Central memory CD8-positive, alpha-beta T cell (primary cell): ENCODE data around the gene CHIC2.
"Not testable (repeated sequence)": the region's sequence is repeated elsewhere in the genome, so short reads cannot be mapped to it uniquely, and the experiment has no call there.

Experiments used
- ATAC-seq: fragments of 150-1000 bp; cut with Tn5 transposase; replicated peaks from 2 replicates; pipeline ENCODE4 v1.10.0; 2022; ENCODE audit warnings: mild to moderate bottlenecking, moderate FRiP score, moderate number of reproducible peaks; ENCODE audit not compliant: poor library complexity, severe bottlenecking; ENCODE audit errors: extremely low read depth
- DNase-seq, 2 donors: peaks; one replicate each; pipeline ENCODE4 v3.0.0; 2021; ENCODE audit warnings: low spot score in 2 of 2
- H3K27ac Mint-ChIP-seq: one replicate; pipeline ENCODE4 v1.8.0; 2022; ENCODE audit warnings: low read depth, mild to moderate bottlenecking, moderate library complexity, mixed read lengths
- H3K27me3 Mint-ChIP-seq: one replicate; pipeline ENCODE4 v1.8.0; 2022; ENCODE audit warnings: mixed read lengths
- H3K36me3 Mint-ChIP-seq: one replicate; pipeline ENCODE4 v1.8.0; 2022; ENCODE audit warnings: mild to moderate bottlenecking, moderate library complexity, mixed read lengths; ENCODE audit not compliant: insufficient read depth
- H3K4me1 Mint-ChIP-seq: one replicate; pipeline ENCODE4 v1.8.0; 2022; ENCODE audit warnings: mixed read lengths
- H3K4me3 Mint-ChIP-seq: one replicate; pipeline ENCODE4 v1.8.0; 2022; ENCODE audit warnings: mild to moderate bottlenecking, moderate library complexity, mixed read lengths
- H3K9me3 Mint-ChIP-seq: one replicate; pipeline ENCODE4 v1.8.0; 2022; ENCODE audit warnings: mixed read lengths

The CHIC2 gene

DNA sequence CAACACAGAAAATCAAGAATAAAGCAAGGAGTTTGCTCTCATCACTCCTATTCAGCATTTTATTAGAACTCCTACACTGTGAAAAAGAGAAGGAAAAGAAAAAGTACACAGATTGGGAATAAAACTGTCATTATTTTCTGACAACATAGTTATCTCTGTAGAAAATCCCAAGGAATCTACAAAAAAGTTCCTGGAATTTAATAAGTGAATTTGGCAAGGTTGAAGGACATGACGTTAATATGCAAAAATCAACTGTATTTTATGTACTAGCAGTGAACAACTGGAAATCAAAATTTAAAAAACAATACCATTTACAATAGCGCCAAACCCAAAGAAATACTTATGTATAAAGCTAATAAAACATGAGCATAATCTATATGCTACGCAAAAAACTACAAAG is 26.3 kb downstream of the CHIC2 start:
- peaks cover 44% of the 10 kb centered on the region for H3K4me1 Mint-ChIP-seq
- H3K4me3 Mint-ChIP-seq, result peak overlapping the region; percentile 18
- peaks cover 38% of the 10 kb centered on the region for H3K36me3 Mint-ChIP-seq
- no peak overlapping the region for H3K27ac Mint-ChIP-seq
- ATAC-seq (no peak), DNase-seq (no peak)
- no peaks in the 10 kb centered on the region for H3K27me3 Mint-ChIP-seq
- no peaks in the 10 kb centered on the region for H3K9me3 Mint-ChIP-seq

DNA sequence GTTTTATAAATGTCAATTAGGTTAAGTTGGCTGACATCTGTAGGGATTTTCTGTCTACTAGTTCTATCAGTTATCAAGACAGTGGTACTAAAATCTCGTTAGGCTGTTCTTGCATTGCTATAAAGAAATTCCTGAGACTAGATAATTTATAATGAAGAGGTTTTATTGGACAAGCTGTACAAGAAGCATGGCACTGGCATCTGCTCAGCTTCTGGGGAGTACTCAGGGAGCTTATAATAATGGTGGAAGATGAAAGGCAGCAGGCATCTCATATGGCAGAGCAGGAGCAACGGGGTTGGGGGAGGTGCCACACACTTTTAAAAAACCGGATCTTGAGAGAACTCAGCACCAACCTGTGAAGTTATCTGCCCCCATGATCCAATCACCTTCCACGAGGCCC is 28.2 kb downstream of the CHIC2 start:
- H3K4me3 Mint-ChIP-seq, result no peak overlapping the region
- DNase-seq, result no peak

DNA sequence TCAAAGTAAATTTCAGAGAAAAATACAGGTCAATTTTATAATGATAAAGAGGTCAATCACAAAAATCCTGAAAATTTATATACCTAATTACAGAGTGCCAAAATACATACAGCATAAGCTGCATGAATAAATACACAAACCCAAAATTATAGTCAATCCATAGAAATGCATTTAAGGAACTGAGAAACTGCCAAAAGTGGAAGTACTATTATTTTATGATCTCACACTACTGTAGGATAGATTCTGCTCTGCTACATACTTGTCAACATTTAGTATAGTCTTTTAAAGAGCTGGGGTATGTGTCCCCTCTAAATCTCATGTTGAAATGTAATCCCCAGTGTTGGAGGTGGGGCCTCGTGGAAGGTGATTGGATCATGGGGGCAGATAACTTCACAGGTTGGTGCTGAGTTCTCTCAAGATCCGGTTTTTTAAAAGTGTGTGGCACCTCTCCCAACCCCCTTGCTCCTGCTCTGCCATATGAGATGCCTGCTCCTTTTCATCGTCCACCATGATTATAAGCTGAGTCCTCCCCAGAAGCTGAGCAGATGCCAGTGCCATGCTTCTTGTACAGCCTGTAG is 31.8 kb downstream of the CHIC2 start:
- no peaks in the 10 kb centered on the region for H3K27me3 Mint-ChIP-seq
- H3K27ac Mint-ChIP-seq, result peak overlapping the region; percentile 60
- H3K4me1 Mint-ChIP-seq, result peaks cover 36% of the 10 kb centered on the region
- no peaks in the 10 kb centered on the region for H3K9me3 Mint-ChIP-seq
- no peak overlapping the region for H3K4me3 Mint-ChIP-seq
- DNase-seq, result no peak
- peaks cover 21% of the 10 kb centered on the region for H3K36me3 Mint-ChIP-seq
- ATAC-seq, result no peak

More for the DNA sequence above, 28.2 kb downstream of the CHIC2 start:
- peaks cover 40% of the 10 kb centered on the region for H3K4me1 Mint-ChIP-seq
- ATAC-seq, result no peak
- peak overlapping the region; percentile 79 for H3K27ac Mint-ChIP-seq
- H3K36me3 Mint-ChIP-seq, result peaks cover 32% of the 10 kb centered on the region
- no peaks in the 10 kb centered on the region for H3K27me3 Mint-ChIP-seq
- no peaks in the 10 kb centered on the region for H3K9me3 Mint-ChIP-seq

DNA sequence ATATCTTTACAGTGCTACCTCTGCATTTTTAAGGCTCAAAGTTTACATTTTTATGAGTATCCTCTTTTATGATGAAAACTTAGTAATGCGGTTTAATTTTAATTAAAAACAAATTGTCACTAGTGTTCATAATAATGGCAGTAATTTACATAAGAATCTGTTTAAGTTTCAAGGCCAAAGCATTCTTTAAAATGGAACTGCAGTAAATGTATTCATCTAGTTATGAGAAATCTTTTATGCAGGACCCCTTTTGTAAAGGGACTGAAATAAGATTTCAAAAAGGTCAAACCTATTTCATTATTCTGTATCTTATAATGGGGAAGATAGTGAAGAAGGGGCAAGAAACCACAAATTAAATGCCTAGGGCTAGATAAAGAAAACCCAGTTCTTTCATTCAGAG is 37.1 kb downstream of the CHIC2 start:
- Mint-ChIP-seq H3K4me3 (no peak overlapping the region), H3K27ac (no peak overlapping the region), H3K4me1 (peaks cover 17% of the 10 kb centered on the region), H3K36me3 (peaks cover 2% of the 10 kb centered on the region), H3K27me3 (no peaks in the 10 kb centered on the region), H3K9me3 (no peaks in the 10 kb centered on the region)
- DNase-seq (no peak), ATAC-seq (no peak)

DNA sequence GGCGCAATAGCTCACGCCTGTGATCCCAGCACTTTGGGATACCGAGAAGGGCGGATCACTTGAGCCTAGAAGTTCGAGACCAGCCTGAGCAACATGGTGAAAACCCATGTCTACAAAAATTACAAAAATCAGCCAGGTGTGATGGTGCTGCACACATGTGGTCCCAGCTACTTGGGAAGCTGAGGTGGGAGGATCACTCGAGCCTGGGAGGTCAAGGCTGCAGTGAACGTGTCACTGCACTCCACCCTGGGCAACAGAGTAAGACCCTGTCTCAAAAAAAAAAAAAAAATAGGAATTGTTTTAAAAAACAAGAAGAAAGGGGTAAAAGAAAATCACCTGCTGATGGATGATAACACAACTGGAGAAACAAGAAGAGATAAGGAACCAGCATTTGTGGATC is 38.8 kb downstream of the CHIC2 start:
- H3K27ac Mint-ChIP-seq, result no peak overlapping the region
- H3K4me3 Mint-ChIP-seq, result no peak overlapping the region
- H3K27me3 Mint-ChIP-seq, result no peaks in the 10 kb centered on the region

DNA sequence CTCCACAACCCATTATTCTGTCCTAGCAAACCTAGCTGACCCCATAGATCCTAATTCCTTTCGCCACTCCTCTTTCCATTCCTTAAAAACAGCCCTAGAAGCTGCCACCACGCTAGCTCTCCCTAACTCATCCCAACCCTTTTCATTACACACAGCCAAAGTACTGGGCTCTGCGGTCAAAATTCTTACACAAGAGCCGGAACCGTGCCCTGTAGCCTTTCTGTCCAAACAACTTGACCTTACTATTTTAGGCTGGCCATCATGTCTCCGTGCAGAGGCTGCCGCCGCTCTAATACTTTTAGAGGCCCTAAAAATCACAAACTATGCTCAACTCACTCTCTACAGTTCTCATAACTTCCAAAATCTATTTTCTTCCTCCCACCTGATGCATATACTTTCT is 41.4 kb downstream of the CHIC2 start:
- peaks cover 12% of the 10 kb centered on the region for H3K4me1 Mint-ChIP-seq
- H3K36me3 Mint-ChIP-seq, H3K27me3 Mint-ChIP-seq, H3K4me3 Mint-ChIP-seq, DNase-seq, H3K9me3 Mint-ChIP-seq, H3K27ac Mint-ChIP-seq, ATAC-seq: not testable (repeated sequence)

More for the DNA sequence above, 38.8 kb downstream of the CHIC2 start:
- ATAC-seq, result no peak
- no peak for DNase-seq
- Mint-ChIP-seq H3K36me3 (peaks cover 2% of the 10 kb centered on the region), H3K4me1 (peaks cover 17% of the 10 kb centered on the region), H3K9me3 (no peaks in the 10 kb centered on the region)

DNA sequence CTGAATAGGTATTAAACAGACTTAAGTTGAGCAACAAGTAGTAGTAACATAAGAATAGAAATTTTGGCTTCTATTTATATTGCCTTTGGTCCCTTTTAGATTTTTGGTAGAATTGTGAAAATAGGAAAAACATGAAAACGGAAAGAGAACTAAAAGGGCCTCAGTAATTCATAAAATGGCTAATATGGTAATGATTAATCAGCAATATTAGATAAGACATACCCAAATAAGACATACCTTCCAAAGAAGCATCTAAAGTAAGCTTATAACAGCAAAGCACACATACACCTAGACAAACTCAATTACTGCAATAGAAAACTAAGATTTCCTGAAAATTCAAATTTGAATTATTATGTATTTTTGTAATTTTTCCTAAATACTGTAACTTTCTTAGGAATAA is 46.4 kb downstream of the CHIC2 start:
- DNase-seq (no peak), ATAC-seq (no peak)
- Mint-ChIP-seq H3K27ac (no peak overlapping the region), H3K4me3 (no peak overlapping the region), H3K36me3 (peaks cover 7% of the 10 kb centered on the region), H3K9me3 (no peaks in the 10 kb centered on the region), H3K4me1 (peaks cover 6% of the 10 kb centered on the region), H3K27me3 (no peaks in the 10 kb centered on the region)

DNA sequence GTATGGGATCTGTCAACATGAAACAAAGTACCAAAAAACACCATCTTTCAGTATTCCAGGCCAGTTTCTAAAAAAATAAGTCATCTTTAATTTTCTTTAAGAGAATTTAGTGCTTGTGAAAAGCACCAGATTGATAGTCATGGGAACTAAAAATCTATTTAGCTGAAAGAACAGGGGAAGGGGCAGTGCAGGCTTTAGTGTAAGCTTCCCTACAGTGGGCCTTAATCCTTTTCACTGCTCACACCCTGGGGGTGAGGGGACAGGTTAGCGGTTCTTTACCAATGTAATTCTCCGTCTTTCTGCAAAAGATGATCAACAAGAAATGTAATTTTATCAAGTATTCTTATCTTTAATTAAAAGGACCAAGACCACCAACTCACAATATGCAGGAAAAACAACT is 47.1 kb downstream of the CHIC2 start:
- Mint-ChIP-seq H3K4me3 (no peak overlapping the region), H3K4me1 (peaks cover 10% of the 10 kb centered on the region), H3K27ac (no peak overlapping the region), H3K36me3 (peaks cover 7% of the 10 kb centered on the region), H3K27me3 (no peaks in the 10 kb centered on the region), H3K9me3 (no peaks in the 10 kb centered on the region)
- ATAC-seq (no peak), DNase-seq (no peak)

DNA sequence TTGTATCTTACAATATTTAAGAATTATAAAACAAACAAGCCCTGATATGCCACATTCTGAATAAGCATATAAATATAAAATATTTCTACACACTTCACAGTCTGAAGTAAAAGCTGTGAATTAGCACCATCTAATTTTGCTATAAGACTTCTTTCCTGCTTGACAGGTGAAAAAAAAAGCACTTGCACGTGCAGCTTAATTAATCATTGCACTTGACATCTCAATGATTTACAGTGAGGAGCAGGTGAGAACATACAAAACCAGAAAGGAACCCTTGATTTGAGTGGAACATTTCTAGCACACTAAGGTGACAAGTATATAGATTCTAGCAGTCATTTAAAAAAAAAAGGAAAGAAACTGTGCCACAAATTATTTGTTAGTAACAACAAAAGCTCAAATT is 47.9 kb downstream of the CHIC2 start:
- ATAC-seq (no peak), DNase-seq (no peak)
- no peak overlapping the region for H3K4me3 Mint-ChIP-seq
- no peaks in the 10 kb centered on the region for H3K9me3 Mint-ChIP-seq
- peaks cover 11% of the 10 kb centered on the region for H3K4me1 Mint-ChIP-seq
- no peak overlapping the region for H3K27ac Mint-ChIP-seq
- peaks cover 9% of the 10 kb centered on the region for H3K36me3 Mint-ChIP-seq
- H3K27me3 Mint-ChIP-seq, result no peaks in the 10 kb centered on the region

DNA sequence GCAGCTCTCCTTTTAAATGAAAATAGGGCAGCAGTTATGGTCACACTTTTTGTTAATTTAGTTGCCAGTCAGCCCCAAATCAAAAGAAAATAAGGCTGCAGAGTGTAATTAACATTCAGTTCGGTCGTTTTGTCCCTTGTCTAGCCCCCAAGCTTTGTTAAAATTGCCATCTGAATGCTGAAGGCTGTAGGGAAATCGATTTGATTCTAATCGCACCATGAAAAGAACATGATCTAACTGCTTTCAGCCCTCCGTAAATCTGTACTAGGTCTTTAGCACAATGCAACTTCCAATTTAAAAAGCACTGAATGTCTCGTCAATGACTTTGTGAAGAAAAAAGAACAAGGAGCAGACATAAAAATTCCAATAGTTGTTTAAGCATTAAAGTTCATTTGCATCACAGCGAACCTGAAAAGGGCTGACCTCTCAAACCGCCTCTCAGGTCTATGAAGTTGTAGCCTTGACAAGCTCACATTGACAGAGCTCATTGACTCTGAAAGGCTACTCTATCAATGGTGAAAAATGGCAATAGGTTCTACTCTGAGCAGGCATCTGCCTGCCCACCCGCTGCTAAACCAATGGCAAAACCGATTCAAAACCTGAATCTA is 48.9 kb downstream of the CHIC2 start:
- ATAC-seq, result no peak
- no peaks in the 10 kb centered on the region for H3K27me3 Mint-ChIP-seq

DNA sequence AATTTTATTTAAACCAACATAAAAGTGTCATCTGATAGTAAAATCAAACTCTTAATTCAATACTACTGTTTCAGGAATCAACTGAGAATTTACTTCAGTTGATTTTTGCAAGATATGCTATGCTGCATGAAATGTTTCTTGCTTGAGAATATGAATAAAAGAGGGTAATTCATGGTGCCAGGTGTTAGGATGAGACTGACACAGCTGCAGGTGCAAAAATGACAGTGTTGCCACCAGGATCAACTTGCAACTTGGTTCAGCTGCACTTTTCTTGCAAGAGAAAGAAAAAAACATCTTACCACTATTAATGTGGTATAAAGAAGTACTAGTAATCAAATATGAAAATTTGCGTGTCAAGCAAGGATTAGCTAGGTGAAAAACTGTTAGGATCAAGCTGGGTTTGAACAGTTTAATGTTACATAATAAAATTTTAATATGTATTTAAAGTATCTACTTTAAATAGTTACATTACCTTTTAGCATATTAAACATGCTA is 49.7 kb downstream of the CHIC2 start:
- peaks cover 18% of the 10 kb centered on the region for H3K4me1 Mint-ChIP-seq
- H3K27me3 Mint-ChIP-seq, result no peaks in the 10 kb centered on the region
- DNase-seq, result no peak
- H3K36me3 Mint-ChIP-seq, result peaks cover 15% of the 10 kb centered on the region
- ATAC-seq, result no peak
- no peak overlapping the region for H3K27ac Mint-ChIP-seq
- H3K4me3 Mint-ChIP-seq, result no peak overlapping the region
- no peaks in the 10 kb centered on the region for H3K9me3 Mint-ChIP-seq

More for the DNA sequence above, 48.9 kb downstream of the CHIC2 start:
- Mint-ChIP-seq H3K9me3 (no peaks in the 10 kb centered on the region), H3K27ac (no peak overlapping the region), H3K36me3 (peaks cover 12% of the 10 kb centered on the region), H3K4me3 (no peak overlapping the region), H3K4me1 (peaks cover 18% of the 10 kb centered on the region)
- no peak for DNase-seq

DNA sequence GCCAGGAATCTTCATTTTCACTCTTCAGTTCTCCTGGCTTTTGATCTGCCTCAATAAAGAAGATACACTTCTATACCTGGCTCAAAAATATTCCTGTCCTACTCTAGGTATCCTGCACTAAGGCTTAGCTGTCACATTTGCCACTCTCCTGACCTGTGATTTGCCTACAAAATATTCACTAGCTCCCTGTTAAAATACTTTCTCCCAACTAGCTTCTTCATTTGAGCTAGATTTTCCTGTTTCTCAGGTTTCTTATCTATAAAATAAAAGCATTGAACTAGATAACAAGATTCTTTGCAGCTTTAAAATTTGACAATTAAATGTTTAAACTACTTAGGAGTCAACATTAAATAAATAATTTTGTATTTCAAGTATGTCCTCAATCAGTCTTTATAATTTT is 53.2 kb downstream of the CHIC2 start:
- Mint-ChIP-seq H3K36me3 (peaks cover 19% of the 10 kb centered on the region), H3K27ac (peak overlapping the region; percentile 70)

DNA sequence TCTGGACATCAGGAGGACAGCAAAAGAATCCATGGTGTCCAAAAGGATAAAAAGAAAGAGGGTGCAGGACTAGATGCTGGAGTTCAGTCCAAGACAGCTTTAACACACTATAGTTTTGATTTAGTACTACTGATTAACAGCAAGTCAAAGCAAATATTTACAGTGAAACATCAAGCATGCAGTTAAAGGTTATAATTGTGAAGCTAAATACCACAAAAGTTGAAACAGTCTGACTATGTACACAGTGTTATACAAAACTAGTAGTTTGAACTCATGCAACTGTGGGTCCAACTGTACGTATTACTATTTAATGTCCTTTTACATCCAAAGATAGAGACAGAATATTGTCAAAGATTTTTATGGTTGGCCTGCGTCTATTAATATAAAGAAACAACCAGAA is 57.6 kb downstream of the CHIC2 start:
- H3K36me3 Mint-ChIP-seq, result peaks cover 15% of the 10 kb centered on the region
- no peak for ATAC-seq
- DNase-seq, result no peak
- H3K4me1 Mint-ChIP-seq, result peaks cover 24% of the 10 kb centered on the region
- H3K9me3 Mint-ChIP-seq, result no peaks in the 10 kb centered on the region
- H3K27ac Mint-ChIP-seq, result no peak overlapping the region
- H3K27me3 Mint-ChIP-seq, result no peaks in the 10 kb centered on the region
- no peak overlapping the region for H3K4me3 Mint-ChIP-seq

More for the DNA sequence above, 53.2 kb downstream of the CHIC2 start:
- ATAC-seq, result no peak
- Mint-ChIP-seq H3K27me3 (no peaks in the 10 kb centered on the region), H3K9me3 (no peaks in the 10 kb centered on the region), H3K4me3 (no peak overlapping the region), H3K4me1 (peaks cover 24% of the 10 kb centered on the region)
- no peak for DNase-seq
